GM18498 (cell line): ENCODE data around the gene NHLH1.
"Not testable (repeated sequence)": the region's sequence is repeated elsewhere in the genome, so short reads cannot be mapped to it uniquely, and the experiment has no call there.

ENCODE experiments used
- ATAC-seq: cut with Tn5 transposase; IDR thresholded peaks from one replicate; pipeline ENCODE4 v1.9.1; 2021; ENCODE audit warnings: mild to moderate bottlenecking, moderate library complexity; ENCODE audit not compliant: unreplicated experiment

Gene NHLH1

DNA sequence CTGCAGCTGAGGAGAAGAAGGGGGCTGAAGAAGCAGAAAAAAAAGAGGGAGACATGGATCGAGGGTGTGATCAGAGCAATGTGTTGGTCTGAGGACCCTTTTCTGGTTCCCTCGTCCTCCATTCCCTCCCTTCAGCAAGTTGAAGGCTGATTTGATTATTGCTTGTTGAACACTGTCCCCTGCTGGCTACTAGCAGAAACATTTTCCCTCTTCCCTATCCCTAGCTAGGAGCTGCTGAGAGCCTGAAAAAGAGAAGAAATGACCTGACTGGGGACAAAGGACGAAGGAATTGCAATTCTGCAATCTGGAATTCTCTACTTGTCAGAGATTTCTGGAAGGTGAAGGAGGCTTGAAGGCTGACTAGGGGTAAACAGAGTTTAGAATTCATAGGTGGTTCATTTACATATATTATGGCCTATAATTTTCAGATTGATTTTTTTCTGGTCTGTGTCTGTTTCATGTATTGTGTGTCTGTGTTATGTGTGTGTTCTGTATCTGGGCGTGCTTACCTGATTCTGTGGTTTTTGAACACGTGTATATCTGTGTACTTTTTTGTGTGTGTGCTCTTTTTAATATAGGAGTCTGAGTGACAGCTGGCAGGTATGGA, 9.8 kb downstream of the NHLH1 start:
- ATAC-seq = no peak

- ATAC-seq = no peak
Observed at GRCh38 chr1:160377585-160378206, 10.8 kb downstream of the NHLH1 start.

GRCh38 chr1:160384812-160385211, 17.9 kb downstream of the NHLH1 start:
- not testable (repeated sequence) for ATAC-seq

- ATAC-seq = not testable (repeated sequence)
Observed at GRCh38 chr1:160388406-160388805, 21.5 kb downstream of the NHLH1 start.

DNA sequence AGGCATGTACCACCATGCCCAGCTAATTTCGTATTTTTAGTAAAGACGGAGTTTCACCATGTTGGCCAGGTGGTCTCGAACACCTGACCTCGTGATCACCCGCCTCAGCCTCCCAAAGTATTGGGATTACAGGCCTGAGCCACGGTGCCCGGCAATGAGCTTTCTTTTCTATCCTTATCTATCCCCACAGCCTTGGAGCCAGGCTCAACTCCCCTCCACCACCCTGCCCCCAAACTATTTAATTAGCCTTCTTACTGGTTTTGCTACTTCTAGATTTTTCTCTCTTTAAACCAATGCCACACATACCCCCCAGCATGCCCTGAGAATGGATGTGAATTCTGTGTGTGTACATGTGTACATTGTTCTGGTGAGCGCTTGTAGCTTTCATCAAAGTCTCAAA, 27.8 kb downstream of the NHLH1 start:
- ATAC-seq = no peak

DNA sequence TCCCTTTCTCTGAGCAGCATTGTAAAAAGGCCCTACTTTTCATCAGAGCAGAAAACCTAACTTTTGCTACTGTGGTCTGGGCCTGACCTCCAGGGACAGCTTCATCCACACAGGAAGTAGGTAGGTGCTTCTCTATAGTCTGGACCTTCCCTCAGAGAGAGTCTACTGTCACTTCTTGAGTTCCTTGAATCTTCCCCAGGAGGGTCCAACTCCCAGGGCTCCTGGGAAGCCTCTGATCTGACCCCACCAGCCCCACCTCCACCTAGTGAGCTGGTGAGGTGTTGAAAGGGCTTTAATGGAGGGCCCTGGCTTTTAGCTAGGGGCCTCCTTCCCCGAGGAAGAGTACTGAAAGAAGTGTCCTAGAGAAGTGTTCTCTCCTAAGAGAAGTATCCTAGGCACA, 30.8 kb downstream of the NHLH1 start:
- no peak for ATAC-seq

- ATAC-seq = no peak
Observed at GRCh38 chr1:160398823-160399222, 32.0 kb downstream of the NHLH1 start.

GRCh38 chr1:160399544-160400222, 32.8 kb downstream of the NHLH1 start:
- ATAC-seq = no peak

DNA sequence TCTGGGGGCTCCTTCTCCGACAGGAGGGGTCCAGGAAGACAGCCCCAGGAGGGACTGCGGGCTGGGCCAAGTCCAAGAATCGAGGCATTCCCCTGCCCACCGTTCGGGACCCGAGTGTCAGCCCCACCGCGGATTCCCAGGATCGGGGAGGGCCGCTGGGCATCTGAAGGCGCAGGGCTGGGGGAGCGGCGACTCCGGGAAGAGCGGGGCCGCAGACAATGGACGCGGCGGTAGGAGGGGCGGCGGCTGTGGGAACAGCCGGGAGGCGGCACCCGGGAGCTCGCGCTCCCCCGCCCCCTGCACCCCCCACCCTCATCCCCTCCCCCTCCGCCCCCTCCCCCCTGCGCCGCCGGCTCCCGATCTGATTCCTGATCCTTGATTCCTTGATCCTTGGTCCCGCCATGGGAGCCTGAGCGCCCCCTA, 33.4 kb downstream of the NHLH1 start, which contains the start of gene VANGL2:
Gene VANGL2, plus strand, starts transcription at position 342 of the 423 bp plus-strand sequence. CDS start 15,274 bp downstream, outside the sequence.
- no peak for ATAC-seq

GRCh38 chr1:160400646-160401486, 34.0 kb downstream of the NHLH1 start:
- no peak for ATAC-seq

DNA sequence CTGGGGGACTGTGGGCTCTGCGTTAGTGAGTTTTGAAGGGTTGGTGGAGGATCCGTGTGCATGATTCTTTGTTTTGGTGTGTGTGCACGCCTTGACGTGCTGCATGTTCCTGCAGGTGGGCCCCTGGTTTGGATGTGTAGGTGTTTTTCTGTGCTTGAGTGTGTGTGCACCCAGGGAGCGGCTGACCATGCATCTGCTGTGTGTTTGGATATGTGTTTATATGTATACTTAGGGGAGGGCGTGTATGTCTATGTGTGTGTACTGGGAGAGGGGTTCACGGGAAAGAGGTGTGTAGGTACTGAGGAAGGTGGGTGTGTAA, 34.6 kb downstream of the NHLH1 start:
- no peak for ATAC-seq

DNA sequence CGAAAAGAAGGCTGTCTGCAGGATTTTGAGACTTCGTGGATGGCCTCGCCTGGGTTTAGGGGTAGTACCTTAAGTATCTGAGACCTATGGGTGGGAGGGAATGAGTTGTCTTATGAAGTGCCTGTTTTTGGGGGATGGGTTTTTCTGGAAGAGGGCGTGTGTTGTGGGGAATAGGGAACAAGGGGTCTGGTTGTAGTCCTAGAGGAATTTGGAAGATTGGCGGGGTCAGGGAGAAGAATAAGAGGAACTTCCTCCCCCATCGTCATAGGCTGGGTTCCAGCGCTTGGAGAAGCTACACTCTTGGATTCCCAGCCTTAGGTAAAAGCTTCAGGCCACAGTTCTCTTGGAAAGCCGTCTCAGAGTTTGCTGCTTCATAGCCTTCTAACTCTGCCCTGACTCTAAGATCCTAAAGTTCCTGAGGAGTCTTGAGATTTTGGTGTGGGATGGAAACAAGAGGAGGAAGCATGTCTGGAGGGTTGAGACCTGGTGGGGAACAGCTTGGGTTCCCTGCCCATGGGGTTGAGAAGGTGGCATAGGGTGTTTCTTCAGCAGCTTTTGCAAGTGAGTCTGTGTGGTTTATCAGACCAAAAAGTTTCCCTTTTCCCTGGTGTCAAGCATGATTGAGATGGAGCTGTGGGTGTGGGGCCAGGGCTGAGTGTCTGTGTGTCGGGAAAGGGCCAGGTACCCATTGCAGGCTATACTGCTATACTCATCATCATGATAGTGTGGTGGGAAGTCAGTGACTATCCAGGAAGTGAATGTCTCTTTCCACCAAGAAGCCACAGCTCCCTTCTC, 35.3 kb downstream of the NHLH1 start:
- ATAC-seq = no peak

DNA sequence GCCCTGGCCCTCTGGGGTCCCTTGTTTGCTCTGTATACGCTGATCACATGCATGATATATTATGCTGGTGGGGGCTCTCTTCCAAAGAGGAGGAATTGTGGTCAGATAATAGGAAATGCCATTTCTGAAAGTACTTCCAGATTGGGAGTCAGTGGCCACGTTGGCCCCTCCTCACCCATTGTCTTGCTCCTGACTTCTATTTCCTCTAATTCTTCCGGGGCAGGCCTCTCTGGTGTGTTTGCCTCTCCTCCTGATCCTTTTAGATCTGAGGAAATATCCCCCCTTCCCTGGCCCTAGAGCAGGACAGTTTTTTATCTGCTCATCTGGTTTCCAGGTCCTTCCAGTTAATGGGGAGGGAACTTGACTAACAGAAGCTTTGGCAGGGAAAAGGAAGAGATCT, 36.4 kb downstream of the NHLH1 start:
- ATAC-seq = no peak

DNA sequence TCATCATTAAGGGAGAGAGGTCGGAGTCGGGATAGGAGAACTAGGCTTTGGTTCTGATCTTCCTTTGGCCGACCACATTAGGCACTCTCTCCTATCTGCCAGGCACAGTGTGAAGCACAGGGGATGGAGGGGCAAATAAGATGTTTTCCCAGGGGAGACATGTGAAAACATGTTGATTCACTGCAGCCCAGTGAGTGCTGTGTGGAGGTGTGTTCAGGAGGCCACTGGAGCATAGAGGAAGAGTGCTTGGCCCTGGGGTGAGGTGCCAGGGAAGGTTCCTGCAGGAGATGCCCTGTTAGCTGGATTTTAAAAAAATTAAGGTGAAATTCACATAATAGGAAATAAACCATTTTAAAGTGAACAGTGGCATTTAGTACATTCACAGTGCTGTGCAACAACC, 37.2 kb downstream of the NHLH1 start:
- no peak for ATAC-seq

DNA sequence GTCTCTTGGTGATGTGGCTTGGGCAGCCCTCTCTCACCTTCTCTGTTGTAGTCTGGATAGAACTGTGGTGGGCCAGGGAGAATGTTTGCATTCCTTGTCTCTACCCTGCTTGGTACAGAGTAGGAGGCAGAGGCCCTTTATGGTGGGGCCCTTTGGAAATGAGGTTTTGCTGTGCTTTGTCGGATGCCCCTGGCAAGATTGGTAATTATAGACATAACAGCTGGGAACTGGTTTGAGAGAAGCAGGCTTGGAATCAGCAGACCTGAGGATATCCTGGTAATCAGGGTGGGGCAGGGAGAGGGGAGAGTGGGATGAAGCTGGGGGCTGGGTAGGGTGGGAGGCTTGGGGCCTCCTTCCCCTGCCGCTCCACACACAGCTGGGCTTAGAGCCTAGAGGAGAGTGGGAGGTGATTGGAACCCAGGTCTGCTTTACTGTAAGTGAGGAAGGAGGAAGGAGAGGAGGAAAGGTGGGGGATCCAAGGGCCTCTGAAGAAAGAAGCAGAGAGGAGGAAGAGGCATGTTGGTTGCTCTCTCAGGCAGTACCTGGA, 38.5 kb downstream of the NHLH1 start:
- ATAC-seq = no peak

GRCh38 chr1:160406131-160406968, 39.5 kb downstream of the NHLH1 start:
- no peak for ATAC-seq

DNA sequence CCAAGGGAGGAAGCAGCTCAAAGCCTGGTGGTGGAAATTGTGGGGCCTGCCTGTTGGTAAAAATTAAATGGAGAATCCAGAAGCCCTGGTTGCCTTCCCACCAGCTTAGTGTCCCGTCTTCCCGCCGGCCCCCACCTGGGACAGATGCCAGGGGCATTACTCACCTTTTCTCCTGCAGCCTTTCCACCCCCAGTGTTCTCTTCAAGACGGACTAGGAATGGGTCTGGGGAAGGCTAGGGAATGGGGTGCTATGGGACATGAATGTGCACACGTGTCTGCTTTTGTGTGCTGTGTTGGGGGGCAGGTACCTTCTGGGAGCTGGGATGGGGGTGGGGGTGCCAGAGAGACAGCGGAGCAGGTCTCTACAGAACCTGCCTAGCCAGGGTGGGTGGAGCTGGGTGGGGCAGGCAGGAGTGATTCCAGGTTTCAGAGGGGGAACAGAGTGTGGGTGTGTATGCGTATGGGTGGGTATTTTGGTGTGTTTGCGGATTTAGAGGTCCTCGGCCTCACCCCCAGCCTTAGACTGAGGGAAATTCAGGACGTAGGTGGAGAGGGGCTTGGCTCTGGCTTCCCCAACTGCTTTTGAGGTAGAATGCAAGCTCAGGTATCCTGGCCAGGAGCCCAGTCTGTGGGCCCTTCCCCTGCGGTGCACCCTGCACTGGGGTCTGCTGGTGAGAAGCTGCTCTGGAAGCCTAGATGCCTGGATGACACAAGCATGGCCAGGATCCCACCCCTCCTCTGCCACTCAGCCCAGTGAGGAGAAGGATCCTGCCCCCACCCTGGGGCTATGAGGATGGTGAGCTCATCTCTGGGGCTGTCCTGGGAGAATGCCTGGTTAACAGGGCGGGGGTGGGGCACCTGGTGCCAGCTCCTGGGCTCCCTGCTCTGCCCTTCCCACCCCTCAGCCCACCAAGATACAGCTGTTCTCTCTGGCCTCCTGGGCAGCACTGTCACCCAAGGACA, 41.2 kb downstream of the NHLH1 start:
- ATAC-seq = no peak

- no peak for ATAC-seq
Observed at GRCh38 chr1:160408864-160409263, 42.0 kb downstream of the NHLH1 start.
